ENCODE results near the gene CST9.

CST9 gene

GRCh38 chr20:23631226-23631822 lies 25.6 kb upstream of the CST9 start:
- no peak overlapping the region for H2AFZ ChIP-seq (ENCODE audit: low read length)
- H3K79me1 ChIP-seq (ENCODE audit: low read depth, low read length) = no peaks in the 10 kb centered on the region
- no peak for DNase-seq (ENCODE audit: low spot score)
- no peaks in the 10 kb centered on the region for H3K27me3 ChIP-seq (ENCODE audit: control insufficient read depth in 3 of 3, insufficient read depth in 3 of 3, low read depth in 1 of 3, low read length in 3 of 3)
- H2BK12ac ChIP-seq (ENCODE audit: low read length) = no peak overlapping the region
- no peak overlapping the region for H3K9ac ChIP-seq (ENCODE audit: low read depth, low read length, poor library complexity)
- WGBS, 2 donors (ENCODE audit: extremely low coverage in 2 of 2, insufficient read length in 2 of 2, insufficient replicate concordance in 1 of 2) = no CpG with 5 or more reads among the region's 9 CpGs
- no peak overlapping the region for H4K8ac ChIP-seq (ENCODE audit: low read depth, low read length)
- H2AK5ac ChIP-seq (ENCODE audit: low read depth, low read length) = no peak overlapping the region
- no peak overlapping the region for H3K23ac ChIP-seq (ENCODE audit: low read depth, low read length, poor library complexity)
- peaks cover 6 to 38% of the 10 kb centered on the region in 2 donors for H3K36me3 ChIP-seq (replicated peaks in 1 of 2; ENCODE audit: control insufficient read depth in 2 of 2, insufficient read depth in 2 of 2, low read length in 2 of 2)
- H3K4me2 ChIP-seq (ENCODE audit: insufficient read depth, low read length, poor library complexity, severe bottlenecking) = no peak overlapping the region
- no peak overlapping the region for H2BK15ac ChIP-seq (ENCODE audit: low read length)
- H3K4me3 ChIP-seq (ENCODE audit: low read length in 2 of 2) = no peak overlapping the region
- no peak overlapping the region for H3K27ac ChIP-seq (replicated peaks; ENCODE audit: low read length)
- H3K14ac ChIP-seq (ENCODE audit: low read length) = no peak overlapping the region
- H2BK120ac ChIP-seq (ENCODE audit: low read depth, low read length) = no peak overlapping the region
- no peak overlapping the region for H2BK5ac ChIP-seq (ENCODE audit: low read length)
- no peak overlapping the region for H3K4ac ChIP-seq (ENCODE audit: low read length)
- no peak overlapping the region for H3K18ac ChIP-seq (ENCODE audit: low read length)
- peaks cover 0 to 2% of the 10 kb centered on the region in 2 donors for H3K9me3 ChIP-seq (replicated peaks in 1 of 2; ENCODE audit: control insufficient read depth in 2 of 2, insufficient read depth in 1 of 2, low read depth in 1 of 2, low read length in 2 of 2)
- H3K4me1 ChIP-seq (ENCODE audit: control insufficient read depth in 2 of 2, insufficient read depth in 1 of 2, low read depth in 1 of 2, low read length in 2 of 2) = peaks cover 1 to 3% of the 10 kb centered on the region in 2 donors
- no peak overlapping the region for H4K91ac ChIP-seq (ENCODE audit: low read depth, low read length, poor library complexity)

GRCh38 chr20:23630392-23630849 lies 24.7 kb upstream of the CST9 start:
- no peak overlapping the region for H2BK5ac ChIP-seq (ENCODE audit: low read length)
- DNase-seq (ENCODE audit: low spot score) = no peak
- peaks cover 6 to 35% of the 10 kb centered on the region in 2 donors for H3K36me3 ChIP-seq (replicated peaks in 1 of 2; ENCODE audit: control insufficient read depth in 2 of 2, insufficient read depth in 2 of 2, low read length in 2 of 2)
- H3K23ac ChIP-seq (ENCODE audit: low read depth, low read length, poor library complexity) = no peak overlapping the region
- H3K9me3 ChIP-seq (replicated peaks in 1 of 2; ENCODE audit: control insufficient read depth in 2 of 2, insufficient read depth in 1 of 2, low read depth in 1 of 2, low read length in 2 of 2) = peaks cover 0 to 2% of the 10 kb centered on the region in 2 donors
- no peaks in the 10 kb centered on the region for H3K27me3 ChIP-seq (ENCODE audit: control insufficient read depth in 3 of 3, insufficient read depth in 3 of 3, low read depth in 1 of 3, low read length in 3 of 3)
- H3K79me1 ChIP-seq (ENCODE audit: low read depth, low read length) = no peaks in the 10 kb centered on the region
- peaks cover 0 to 4% of the 10 kb centered on the region in 2 donors for H3K4me1 ChIP-seq (ENCODE audit: control insufficient read depth in 2 of 2, insufficient read depth in 1 of 2, low read depth in 1 of 2, low read length in 2 of 2)
- no peak overlapping the region for H2BK120ac ChIP-seq (ENCODE audit: low read depth, low read length)
- no peak overlapping the region for H3K9ac ChIP-seq (ENCODE audit: low read depth, low read length, poor library complexity)
- no peak overlapping the region for H3K4me3 ChIP-seq (ENCODE audit: low read length in 2 of 2)
- H3K27ac ChIP-seq (replicated peaks; ENCODE audit: low read length) = no peak overlapping the region
- H4K8ac ChIP-seq (ENCODE audit: low read depth, low read length) = no peak overlapping the region
- no peak overlapping the region for H2BK15ac ChIP-seq (ENCODE audit: low read length)
- no peak overlapping the region for H3K4ac ChIP-seq (ENCODE audit: low read length)
- WGBS, 2 donors (ENCODE audit: extremely low coverage in 2 of 2, insufficient read length in 2 of 2, insufficient replicate concordance in 1 of 2) = no CpG with 5 or more reads among the region's 4 CpGs
- H3K4me2 ChIP-seq (ENCODE audit: insufficient read depth, low read length, poor library complexity, severe bottlenecking) = no peak overlapping the region
- no peak overlapping the region for H2AFZ ChIP-seq (ENCODE audit: low read length)
- no peak overlapping the region for H3K18ac ChIP-seq (ENCODE audit: low read length)
- H2AK5ac ChIP-seq (ENCODE audit: low read depth, low read length) = no peak overlapping the region
- H4K91ac ChIP-seq (ENCODE audit: low read depth, low read length, poor library complexity) = no peak overlapping the region
- H3K14ac ChIP-seq (ENCODE audit: low read length) = no peak overlapping the region
- no peak overlapping the region for H2BK12ac ChIP-seq (ENCODE audit: low read length)

DNA sequence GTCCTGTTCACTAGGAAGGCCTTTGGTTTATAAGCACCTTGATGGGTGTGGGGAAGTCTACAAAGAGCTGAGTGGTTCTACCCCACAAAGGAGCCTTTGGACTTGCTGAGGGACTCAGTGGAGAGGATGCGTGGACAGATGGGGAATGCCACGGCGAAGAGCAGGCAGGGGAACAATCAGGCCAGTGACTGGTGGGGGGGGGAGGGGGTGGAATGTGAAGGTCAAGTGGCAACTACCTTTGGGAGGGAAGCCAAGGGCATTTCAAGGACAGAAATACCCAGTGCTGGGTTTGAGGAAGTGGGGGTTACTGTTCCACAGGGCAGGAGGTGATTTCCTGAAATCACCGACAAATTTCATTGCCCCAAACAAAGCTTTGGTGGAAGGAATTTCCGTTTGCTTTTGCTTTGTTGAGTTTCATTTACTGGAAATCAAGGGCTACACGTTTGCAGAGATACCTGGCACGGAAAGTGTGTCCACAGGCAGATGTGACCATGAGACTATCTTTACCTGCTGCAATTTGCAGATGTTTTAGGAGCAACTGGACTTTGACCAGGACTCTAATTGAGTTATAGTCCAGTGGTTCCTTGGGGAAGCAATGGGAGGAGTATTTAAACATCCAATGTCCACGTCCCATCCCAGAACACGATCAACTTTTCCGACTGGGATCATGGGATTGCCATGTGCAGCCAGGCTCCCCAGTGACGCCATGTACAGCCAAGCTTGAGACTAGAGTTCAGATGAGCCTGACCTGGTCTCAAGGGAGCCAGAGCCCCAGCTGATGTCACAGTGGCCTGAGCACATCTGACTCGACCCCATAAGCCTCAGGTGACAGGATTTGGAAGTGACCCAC lies 24.1 kb upstream of the CST9 start:
- WGBS, 2 donors (ENCODE audit: extremely low coverage in 2 of 2, insufficient read length in 2 of 2, insufficient replicate concordance in 1 of 2) = no CpG with 5 or more reads among the region's 12 CpGs
- H3K4me1 ChIP-seq (ENCODE audit: control insufficient read depth in 2 of 2, insufficient read depth in 1 of 2, low read depth in 1 of 2, low read length in 2 of 2) = peaks cover 0 to 3% of the 10 kb centered on the region in 2 donors

GRCh38 chr20:23629017-23629541 lies 23.4 kb upstream of the CST9 start:
- H3K23ac ChIP-seq (ENCODE audit: low read depth, low read length, poor library complexity) = no peak overlapping the region
- H3K4me3 ChIP-seq (ENCODE audit: low read length in 2 of 2) = no peak overlapping the region
- no peak overlapping the region for H3K27ac ChIP-seq (replicated peaks; ENCODE audit: low read length)
- no peak overlapping the region for H2AFZ ChIP-seq (ENCODE audit: low read length)
- no peak overlapping the region for H3K4ac ChIP-seq (ENCODE audit: low read length)
- no peak overlapping the region for H4K91ac ChIP-seq (ENCODE audit: low read depth, low read length, poor library complexity)
- peaks cover 0 to 3% of the 10 kb centered on the region in 2 donors for H3K4me1 ChIP-seq (ENCODE audit: control insufficient read depth in 2 of 2, insufficient read depth in 1 of 2, low read depth in 1 of 2, low read length in 2 of 2)
- no peak overlapping the region for H2BK12ac ChIP-seq (ENCODE audit: low read length)
- no peak overlapping the region for H2BK15ac ChIP-seq (ENCODE audit: low read length)
- H3K27me3 ChIP-seq (ENCODE audit: control insufficient read depth in 3 of 3, insufficient read depth in 3 of 3, low read depth in 1 of 3, low read length in 3 of 3) = no peaks in the 10 kb centered on the region
- no peak for DNase-seq (ENCODE audit: low spot score)
- H3K18ac ChIP-seq (ENCODE audit: low read length) = no peak overlapping the region
- H3K9ac ChIP-seq (ENCODE audit: low read depth, low read length, poor library complexity) = no peak overlapping the region
- no peaks in the 10 kb centered on the region for H3K9me3 ChIP-seq (replicated peaks in 1 of 2; ENCODE audit: control insufficient read depth in 2 of 2, insufficient read depth in 1 of 2, low read depth in 1 of 2, low read length in 2 of 2)
- H4K8ac ChIP-seq (ENCODE audit: low read depth, low read length) = no peak overlapping the region
- no peak overlapping the region for H3K4me2 ChIP-seq (ENCODE audit: insufficient read depth, low read length, poor library complexity, severe bottlenecking)
- H2AK5ac ChIP-seq (ENCODE audit: low read depth, low read length) = no peak overlapping the region
- no CpG with 5 or more reads among the region's 7 CpGs for WGBS, 2 donors (ENCODE audit: extremely low coverage in 2 of 2, insufficient read length in 2 of 2, insufficient replicate concordance in 1 of 2)
- H3K14ac ChIP-seq (ENCODE audit: low read length) = no peak overlapping the region
- H3K36me3 ChIP-seq (replicated peaks in 1 of 2; ENCODE audit: control insufficient read depth in 2 of 2, insufficient read depth in 2 of 2, low read length in 2 of 2) = peaks cover 0 to 21% of the 10 kb centered on the region in 2 donors
- H2BK120ac ChIP-seq (ENCODE audit: low read depth, low read length) = no peak overlapping the region
- H2BK5ac ChIP-seq (ENCODE audit: low read length) = no peak overlapping the region
- no peaks in the 10 kb centered on the region for H3K79me1 ChIP-seq (ENCODE audit: low read depth, low read length)

More for the DNA sequence above, 24.1 kb upstream of the CST9 start:
- no peaks in the 10 kb centered on the region for H3K27me3 ChIP-seq (ENCODE audit: control insufficient read depth in 3 of 3, insufficient read depth in 3 of 3, low read depth in 1 of 3, low read length in 3 of 3)
- H4K91ac ChIP-seq (ENCODE audit: low read depth, low read length, poor library complexity) = no peak overlapping the region
- H3K14ac ChIP-seq (ENCODE audit: low read length) = no peak overlapping the region
- no peak overlapping the region for H3K9ac ChIP-seq (ENCODE audit: low read depth, low read length, poor library complexity)
- H3K9me3 ChIP-seq (replicated peaks in 1 of 2; ENCODE audit: control insufficient read depth in 2 of 2, insufficient read depth in 1 of 2, low read depth in 1 of 2, low read length in 2 of 2) = no peaks in the 10 kb centered on the region
- no peak overlapping the region for H2AFZ ChIP-seq (ENCODE audit: low read length)
- no peak overlapping the region for H2BK5ac ChIP-seq (ENCODE audit: low read length)
- no peak overlapping the region for H2BK120ac ChIP-seq (ENCODE audit: low read depth, low read length)
- H3K18ac ChIP-seq (ENCODE audit: low read length) = no peak overlapping the region
- peaks cover 1 to 28% of the 10 kb centered on the region in 2 donors for H3K36me3 ChIP-seq (replicated peaks in 1 of 2; ENCODE audit: control insufficient read depth in 2 of 2, insufficient read depth in 2 of 2, low read length in 2 of 2)
- H3K27ac ChIP-seq (replicated peaks; ENCODE audit: low read length) = no peak overlapping the region
- no peak for DNase-seq (ENCODE audit: low spot score)
- no peak overlapping the region for H3K4ac ChIP-seq (ENCODE audit: low read length)
- no peak overlapping the region for H3K4me2 ChIP-seq (ENCODE audit: insufficient read depth, low read length, poor library complexity, severe bottlenecking)
- no peak overlapping the region for H3K4me3 ChIP-seq (ENCODE audit: low read length in 2 of 2)
- H2AK5ac ChIP-seq (ENCODE audit: low read depth, low read length) = no peak overlapping the region
- H2BK15ac ChIP-seq (ENCODE audit: low read length) = no peak overlapping the region
- H3K79me1 ChIP-seq (ENCODE audit: low read depth, low read length) = no peaks in the 10 kb centered on the region
- H2BK12ac ChIP-seq (ENCODE audit: low read length) = no peak overlapping the region
- H3K23ac ChIP-seq (ENCODE audit: low read depth, low read length, poor library complexity) = no peak overlapping the region
- H4K8ac ChIP-seq (ENCODE audit: low read depth, low read length) = no peak overlapping the region

Measured in neuronal stem cell (in vitro differentiated cells).